Astrocyte of the spinal cord (primary cell): Measurements from ENCODE around the gene CEP128.

ENCODE experiments used
- DNase-seq: peaks from one replicate; pipeline ENCODE4 v3.0.0; 2011; ENCODE audit warnings: low read depth, low spot score
- H3K4me3 ChIP-seq: 2 replicates; pipeline ENCODE4 v1.5.1; 2011; ENCODE audit warnings: low read depth, mild to moderate bottlenecking, low read length, moderate library complexity
- in situ Hi-C: cut with HindIII; loops from 2 replicates; pipeline ENCODE4 v1.10.0; 2017; ENCODE audit warnings: low sequenced_read_pairs
- TF ChIP-seq, protein P1 (sequence below): IDR thresholded peaks from 2 replicates; pipeline ENCODE4 v1.5.1; 2012; ENCODE audit warnings: low read depth, mild to moderate bottlenecking, low read length, inconsistent platforms

The CEP128 gene

DNA sequence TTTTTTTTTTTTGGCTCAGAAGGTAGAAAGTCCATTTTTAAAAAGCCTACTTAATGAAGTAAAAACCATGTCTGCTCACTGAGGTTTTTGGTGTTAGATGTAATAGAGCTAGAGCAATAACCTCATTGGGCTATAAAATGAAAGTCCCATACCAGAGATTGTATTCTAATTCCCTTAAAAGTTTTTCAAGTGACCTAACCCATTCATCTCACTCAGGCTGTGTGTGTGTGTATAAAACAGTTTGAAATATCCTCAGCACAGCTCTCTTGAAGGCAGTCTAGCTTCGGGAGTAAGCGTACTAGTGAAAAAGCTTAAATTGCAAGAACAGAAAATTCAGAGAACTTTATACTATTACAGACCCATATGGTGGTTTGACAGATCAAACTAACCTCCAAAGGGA, 313.8 kb downstream of the CEP128 start:
- in situ Hi-C loops, result no loop called here
- TF ChIP-seq, protein P1, sequence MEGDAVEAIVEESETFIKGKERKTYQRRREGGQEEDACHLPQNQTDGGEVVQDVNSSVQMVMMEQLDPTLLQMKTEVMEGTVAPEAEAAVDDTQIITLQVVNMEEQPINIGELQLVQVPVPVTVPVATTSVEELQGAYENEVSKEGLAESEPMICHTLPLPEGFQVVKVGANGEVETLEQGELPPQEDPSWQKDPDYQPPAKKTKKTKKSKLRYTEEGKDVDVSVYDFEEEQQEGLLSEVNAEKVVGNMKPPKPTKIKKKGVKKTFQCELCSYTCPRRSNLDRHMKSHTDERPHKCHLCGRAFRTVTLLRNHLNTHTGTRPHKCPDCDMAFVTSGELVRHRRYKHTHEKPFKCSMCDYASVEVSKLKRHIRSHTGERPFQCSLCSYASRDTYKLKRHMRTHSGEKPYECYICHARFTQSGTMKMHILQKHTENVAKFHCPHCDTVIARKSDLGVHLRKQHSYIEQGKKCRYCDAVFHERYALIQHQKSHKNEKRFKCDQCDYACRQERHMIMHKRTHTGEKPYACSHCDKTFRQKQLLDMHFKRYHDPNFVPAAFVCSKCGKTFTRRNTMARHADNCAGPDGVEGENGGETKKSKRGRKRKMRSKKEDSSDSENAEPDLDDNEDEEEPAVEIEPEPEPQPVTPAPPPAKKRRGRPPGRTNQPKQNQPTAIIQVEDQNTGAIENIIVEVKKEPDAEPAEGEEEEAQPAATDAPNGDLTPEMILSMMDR, result no peak
- no peak for DNase-seq
- H3K4me3 ChIP-seq, result no peak overlapping the region

DNA sequence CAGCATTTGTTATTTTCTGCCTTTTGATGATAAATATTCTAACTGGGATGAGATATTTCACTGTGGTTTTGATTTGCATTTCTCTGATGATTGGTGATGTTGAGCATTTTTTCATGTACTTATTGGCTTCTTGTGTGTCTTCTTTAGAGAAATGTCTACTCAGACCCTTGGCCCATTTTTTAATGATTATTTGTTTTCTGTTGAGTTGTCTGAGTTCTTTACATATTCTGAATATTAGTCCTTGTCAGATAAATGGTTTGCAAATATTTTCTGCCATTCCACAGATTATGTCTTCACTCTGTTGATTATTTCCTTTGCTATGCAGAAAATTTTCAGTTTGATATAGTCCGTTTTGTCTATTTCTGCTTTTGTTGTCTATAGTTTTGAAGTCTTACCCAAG, 317.0 kb downstream of the CEP128 start:
- TF ChIP-seq, protein P1, result no peak
- no peak for DNase-seq
- H3K4me3 ChIP-seq, result no peak overlapping the region
- in situ Hi-C loops, result no loop called here

DNA sequence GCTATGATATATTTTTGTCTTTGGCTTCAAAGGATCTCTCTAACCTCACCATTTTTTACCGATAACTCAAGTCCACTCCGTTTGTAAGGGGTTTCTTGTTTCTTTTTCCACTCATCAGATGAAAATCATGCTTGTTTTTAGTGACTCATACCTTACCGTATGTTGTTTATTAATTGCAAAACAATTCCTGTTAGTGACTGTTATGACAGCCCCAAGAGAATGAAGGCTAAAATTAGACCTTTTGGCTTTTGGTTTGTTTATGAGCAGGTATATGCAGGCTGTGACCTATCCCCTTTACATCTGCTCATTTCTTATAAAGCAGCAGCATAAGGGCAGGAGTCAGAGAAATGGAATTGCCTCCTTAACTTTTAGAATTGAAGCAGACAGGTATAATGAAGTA, 319.8 kb downstream of the CEP128 start:
- TF ChIP-seq, protein P1, result no peak
- peak; percentile 52 for DNase-seq
- no peak overlapping the region for H3K4me3 ChIP-seq
- in situ Hi-C loops, result no loop called here

DNA sequence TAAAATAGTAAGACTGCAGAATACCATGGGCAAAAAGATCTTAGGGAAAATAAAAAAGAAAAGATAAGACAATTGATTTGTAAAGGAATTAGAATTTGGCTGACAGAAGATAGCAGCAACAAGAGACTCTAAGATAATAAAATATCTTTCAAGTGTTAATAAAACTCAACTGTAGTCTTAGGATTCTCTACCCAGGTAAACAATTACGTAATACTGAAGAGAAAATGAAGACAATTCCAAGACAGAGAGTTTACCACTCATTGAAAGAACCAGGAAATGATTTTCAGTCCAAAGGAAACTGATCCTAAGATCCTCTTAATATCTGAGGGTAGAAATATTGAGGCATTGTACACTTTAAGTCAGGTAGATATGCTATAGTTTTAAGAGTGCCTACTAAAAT, 321.1 kb downstream of the CEP128 start:
- no peak overlapping the region for H3K4me3 ChIP-seq
- in situ Hi-C loops, result no loop called here
- TF ChIP-seq, protein P1, result no peak
- DNase-seq, result no peak

DNA sequence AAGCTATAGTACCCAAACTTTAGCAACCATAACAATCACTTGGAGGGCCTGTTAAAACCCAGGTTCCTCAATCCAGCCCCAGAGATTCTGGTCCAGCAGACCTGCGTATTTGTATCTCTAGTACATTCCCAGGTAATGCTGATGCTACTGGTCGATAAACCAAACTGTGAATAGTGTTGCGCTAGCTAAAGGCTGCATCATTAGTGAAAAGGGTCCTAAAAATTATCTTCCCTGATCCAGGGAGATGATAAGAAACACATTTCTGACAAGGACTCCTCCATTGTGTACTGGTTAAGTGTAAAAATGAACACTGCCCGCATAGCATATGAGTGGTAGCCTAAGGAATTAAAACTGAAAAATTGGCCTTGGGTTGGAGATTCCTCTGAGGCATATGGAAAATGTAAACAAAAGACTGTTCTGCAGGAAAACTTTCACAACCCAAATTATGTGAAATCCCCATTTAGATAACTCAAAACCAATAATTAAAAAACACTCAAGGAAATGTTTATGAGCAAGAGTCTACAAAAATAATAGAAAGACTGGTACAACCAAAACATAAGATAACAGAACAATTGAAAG, 322.7 kb downstream of the CEP128 start:
- in situ Hi-C loops, result no loop called here
- TF ChIP-seq, protein P1, result no peak
- no peak overlapping the region for H3K4me3 ChIP-seq
- no peak for DNase-seq

DNA sequence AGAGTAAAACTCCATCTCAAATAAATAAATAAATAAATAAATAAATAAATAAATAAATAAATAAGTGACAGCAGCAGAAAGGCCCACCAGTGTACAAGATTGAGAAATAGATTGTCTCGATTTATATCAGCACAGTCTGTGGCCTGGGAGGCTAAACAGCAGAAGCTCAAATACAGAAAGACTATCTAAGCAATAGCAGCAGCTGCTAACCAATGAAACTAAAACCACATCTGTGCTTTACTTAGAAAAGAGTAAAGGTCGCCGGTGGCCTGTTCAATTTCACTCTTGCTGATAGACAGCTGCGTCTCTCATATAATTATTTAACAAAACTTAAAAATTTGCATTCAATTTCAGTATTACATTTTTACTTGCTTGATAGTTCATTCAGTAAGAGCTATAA, 325.7 kb downstream of the CEP128 start:
- no peak overlapping the region for H3K4me3 ChIP-seq
- TF ChIP-seq, protein P1, result no peak
- DNase-seq, result no peak
- in situ Hi-C loops, result no loop called here

DNA sequence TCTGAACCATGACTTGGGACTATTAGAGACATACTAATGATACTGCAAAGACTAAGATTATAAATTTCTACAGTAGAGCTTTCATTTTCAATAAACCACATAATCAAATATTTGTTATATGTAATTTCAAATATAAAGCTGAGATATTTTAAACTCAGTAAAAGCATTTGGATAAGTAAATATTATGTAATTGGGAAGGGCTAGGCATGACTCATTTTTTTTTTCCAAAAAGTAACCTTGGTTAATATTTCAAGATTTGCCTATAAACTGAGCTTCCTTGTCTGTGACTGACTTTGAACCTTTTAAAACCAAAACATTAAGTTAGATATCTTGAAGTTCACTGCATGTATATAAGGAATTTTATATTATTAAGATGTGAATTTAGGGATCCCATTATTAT, 332.5 kb downstream of the CEP128 start:
- in situ Hi-C loops, result no loop called here
- no peak overlapping the region for H3K4me3 ChIP-seq
- DNase-seq, result no peak
- TF ChIP-seq, protein P1, result no peak
